Neural cell (in vitro differentiated cells): Measurements from ENCODE around the gene DMRTC1B.
"Not testable (repeated sequence)": the region's sequence is repeated elsewhere in the genome, so short reads cannot be mapped to it uniquely, and the experiment has no call there.

Experiments used
- CTCF ChIP-seq: fragments of 450-650 bp; IDR thresholded peaks from 2 replicates; pipeline ENCODE4 v1.5.1; 2014; ENCODE audit warnings: antibody characterized with exemption, mild to moderate bottlenecking, moderate library complexity; ENCODE audit not compliant: poor library complexity, severe bottlenecking
- EZH2 ChIP-seq: fragments of 200-600, 300-800 bp; shearing (Covaris generic), sonication (generic); IDR thresholded peaks from 2 replicates; pipeline ENCODE4 v1.6.1; 2014; ENCODE audit warnings: antibody characterized with exemption, low read length, borderline replicate concordance, mild to moderate bottlenecking; ENCODE audit not compliant: insufficient read depth, poor library complexity, severe bottlenecking
- POLR2AphosphoS5 ChIP-seq: IDR thresholded peaks from 2 replicates; pipeline ENCODE4 v1.6.1; 2012
- RAD21 ChIP-seq: fragments of 450-650 bp; conservative IDR thresholded peaks from 2 replicates; pipeline ENCODE4 v1.6.1; 2014; ENCODE audit warnings: antibody characterized with exemption, mild to moderate bottlenecking, moderate library complexity
- REST ChIP-seq: IDR thresholded peaks from 2 replicates; pipeline ENCODE4 v1.6.1; 2012; ENCODE audit warnings: borderline replicate concordance
- TAF1 ChIP-seq: IDR thresholded peaks from 2 replicates; pipeline ENCODE4 v1.6.1; 2012; ENCODE audit warnings: low read depth

- not testable (repeated sequence) for TF ChIP-seq CTCF, REST, RAD21, EZH2, TAF1, POLR2AphosphoS5
These were observed 6.8 kb downstream of the DMRTC1B start for GRCh38 chrX:72783365-72783936.
